Activated T-cell treated with anti-CD3 and anti-CD28 coated beads for 1 hour (primary cell): Measurements from ENCODE around the gene AFF3.

Source experiments
- DNase-seq: peaks from one replicate; pipeline ENCODE4 v3.0.0-alpha.2; 2020; ENCODE audit warnings: low read depth

Gene AFF3

GRCh38 chr2:99821039-99821438 is 321.4 kb downstream of the AFF3 start:
- no peak for DNase-seq

GRCh38 chr2:99819766-99820165 is 322.6 kb downstream of the AFF3 start:
- DNase-seq = no peak

- DNase-seq = no peak
Observed at GRCh38 chr2:99818842-99819241, 323.5 kb downstream of the AFF3 start.

GRCh38 chr2:99816908-99817307 is 325.5 kb downstream of the AFF3 start:
- DNase-seq = no peak

GRCh38 chr2:99812426-99812825 is 330.0 kb downstream of the AFF3 start:
- no peak for DNase-seq

- no peak for DNase-seq
Observed at GRCh38 chr2:99811544-99811943, 330.8 kb downstream of the AFF3 start.

GRCh38 chr2:99810225-99810624 is 332.2 kb downstream of the AFF3 start:
- DNase-seq = no peak

- DNase-seq = no peak
Observed at GRCh38 chr2:99809259-99809900, 333.0 kb downstream of the AFF3 start.

GRCh38 chr2:99808361-99809200 is 333.8 kb downstream of the AFF3 start:
- no peak for DNase-seq

- DNase-seq = no peak
Observed at GRCh38 chr2:99806758-99807157, 335.6 kb downstream of the AFF3 start.

- no peak for DNase-seq
Observed at GRCh38 chr2:99805930-99806476, 336.4 kb downstream of the AFF3 start.

GRCh38 chr2:99803846-99804245 is 338.5 kb downstream of the AFF3 start:
- no peak for DNase-seq

GRCh38 chr2:99802734-99803133 is 339.7 kb downstream of the AFF3 start:
- no peak for DNase-seq

GRCh38 chr2:99801327-99801901 is 341.0 kb downstream of the AFF3 start:
- no peak for DNase-seq

- no peak for DNase-seq
Observed at GRCh38 chr2:99797475-99797874, 344.9 kb downstream of the AFF3 start.

GRCh38 chr2:99794414-99794813 is 348.0 kb downstream of the AFF3 start:
- no peak for DNase-seq

GRCh38 chr2:99793022-99793421 is 349.4 kb downstream of the AFF3 start:
- no peak for DNase-seq

GRCh38 chr2:99789849-99790248 is 352.5 kb downstream of the AFF3 start:
- DNase-seq = no peak

- no peak for DNase-seq
Observed at GRCh38 chr2:99787769-99788382, 354.5 kb downstream of the AFF3 start.

GRCh38 chr2:99786636-99787390 is 355.6 kb downstream of the AFF3 start:
- DNase-seq = no peak

GRCh38 chr2:99784946-99785345 is 357.4 kb downstream of the AFF3 start:
- no peak for DNase-seq

- no peak for DNase-seq
Observed at GRCh38 chr2:99784282-99784681, 358.1 kb downstream of the AFF3 start.
